HepG2 (cell line): Measurements from ENCODE around the gene NBR1. TPM values are rescaled to one million over a fixed set of nuclear protein-coding genes. Genes with fewer than 3 reads are reported as not detected.

Source experiments
- ARNT ChIP-seq: fragments of 450-650 bp; IDR thresholded peaks from 2 replicates; pipeline ENCODE4 v1.6.1; 2017
- FOXC1 ChIP-seq: sonication (generic); formaldehyde crosslinking; IDR thresholded peaks from 2 replicates; pipeline ENCODE4 v1.8.0; 2022; ENCODE audit warnings: mild to moderate bottlenecking, missing genetic modification reagents, borderline replicate concordance
- FOXJ3 ChIP-seq: sonication (generic); formaldehyde crosslinking; IDR thresholded peaks from 2 replicates; pipeline ENCODE4 v1.4.0; 2020; ENCODE audit warnings: missing genetic modification reagents, mild to moderate bottlenecking, borderline replicate concordance
- FOXK2 ChIP-seq: fragments of 450-650 bp; IDR thresholded peaks from 2 replicates; pipeline ENCODE4 v1.6.1; 2016
- IKZF4 ChIP-seq: sonication (generic); formaldehyde crosslinking; IDR thresholded peaks from 2 replicates; pipeline ENCODE4 v1.5.1; 2020; ENCODE audit warnings: borderline replicate concordance, mild to moderate bottlenecking, low read depth, missing genetic modification reagents; ENCODE audit errors: not compliant biosample characterization
- MTF1 ChIP-seq: sonication (generic); formaldehyde crosslinking; IDR thresholded peaks from 2 replicates; pipeline ENCODE4 v1.5.0; 2020; ENCODE audit warnings: missing genetic modification reagents
- NKX3-1 ChIP-seq: sonication (generic); formaldehyde crosslinking; IDR thresholded peaks from 2 replicates; pipeline ENCODE4 v1.5.0; 2020; ENCODE audit warnings: missing genetic modification reagents
- SMAD3 ChIP-seq: sonication (generic); formaldehyde crosslinking; IDR thresholded peaks from 2 replicates; pipeline ENCODE4 v1.4.0; 2020; ENCODE audit warnings: missing genetic modification reagents
- SMARCC2 ChIP-seq: fragments of 450-650 bp; IDR thresholded peaks from 2 replicates; pipeline ENCODE4 v1.6.1; 2017; ENCODE audit warnings: antibody characterized with exemption, mild to moderate bottlenecking
- SOX5 ChIP-seq: IDR thresholded peaks from 2 replicates; pipeline ENCODE4 v1.6.1; 2016; ENCODE audit warnings: borderline replicate concordance
- SP1 ChIP-seq, 2 experiments: fragments of 450-650 bp in 1 of 2; sonication (generic) in 1 of 2; formaldehyde crosslinking in 1 of 2; IDR thresholded peaks; 2 replicates each; pipeline versions ENCODE4 v1.4.0 to v1.6.1; 2016 to 2020; ENCODE audit warnings: missing genetic modification reagents in 1 of 2
- ZFP62 ChIP-seq: sonication (generic); formaldehyde crosslinking; IDR thresholded peaks from 2 replicates; pipeline ENCODE4 v1.4.0; 2020; ENCODE audit warnings: missing genetic modification reagents
- ZNF136 ChIP-seq: sonication (generic); formaldehyde crosslinking; IDR thresholded peaks from 2 replicates; pipeline ENCODE4 v1.8.1; 2022; ENCODE audit warnings: low read depth, mild to moderate bottlenecking, moderate library complexity, missing genetic modification reagents
- ZNF33A ChIP-seq: sonication (generic); formaldehyde crosslinking; IDR thresholded peaks from 2 replicates; pipeline ENCODE4 v1.5.1; 2020; ENCODE audit warnings: missing genetic modification reagents, mild to moderate bottlenecking, moderate library complexity, borderline replicate concordance
- ZNF350 ChIP-seq: sonication (generic); formaldehyde crosslinking; IDR thresholded peaks from 2 replicates; pipeline ENCODE4 v1.4.0; 2020; ENCODE audit warnings: mild to moderate bottlenecking, low read depth, missing genetic modification reagents, borderline replicate concordance
- ZNF768 ChIP-seq: sonication (generic); formaldehyde crosslinking; IDR thresholded peaks from 2 replicates; pipeline ENCODE4 v1.4.0; 2020; ENCODE audit warnings: missing genetic modification reagents
- polyA plus RNA-seq, 8 experiments: library from polyadenylated mRNA; depleted of rRNA in 3 of 8; stranded (reverse) in 7 of 8; unstranded in 1 of 8; fragments of >200 nt; fragmentation: Illumina TruSeq in 4 of 8; extraction: Trizol in 4 of 8; gene quantifications; 2 replicates each; pipeline versions ENCODE4 v1.2.1 to v1.2.3, GENCODE V29; 2011 to 2016; ENCODE audit warnings: low read depth in 4 of 8, missing spikeins in 1 of 8, mixed read lengths in 1 of 8; ENCODE audit not compliant: insufficient read depth in 1 of 8
- total RNA-seq, 5 experiments: library from RNA; depleted of rRNA; stranded (reverse); fragments of >200 nt; fragmentation: Illumina TruSeq; extraction: Trizol; gene quantifications; 2 replicates each; pipeline ENCODE4 v1.2.3, GENCODE V29; 2016; ENCODE audit warnings: low read depth in 1 of 5
- TF ChIP-seq, protein P1 (sequence below): sonication (generic); formaldehyde crosslinking; IDR thresholded peaks from 2 replicates; pipeline ENCODE4 v1.8.0; 2022; ENCODE audit warnings: missing genetic modification reagents, mild to moderate bottlenecking, borderline replicate concordance
- TF ChIP-seq, protein P2 (sequence below): sonication (generic); formaldehyde crosslinking; conservative IDR thresholded peaks from 2 replicates; pipeline ENCODE4 v1.8.1; 2023; ENCODE audit warnings: missing genetic modification reagents
- TF ChIP-seq, protein P3 (sequence below): sonication (generic); formaldehyde crosslinking; IDR thresholded peaks from 2 replicates; pipeline ENCODE4 v1.4.0; 2020; ENCODE audit warnings: mild to moderate bottlenecking, missing genetic modification reagents
- TF ChIP-seq, protein P4 (sequence below): sonication (generic); formaldehyde crosslinking; IDR thresholded peaks from 2 replicates; pipeline ENCODE4 v1.4.0; 2020; ENCODE audit warnings: low read depth, missing genetic modification reagents

Gene NBR1
- total and polyA plus RNA-seq, 2 of the 13 experiments (the other 11 are each of a cell fraction or from before 2014, with no cell fraction given) = 51.7 to 121 TPM

DNA sequence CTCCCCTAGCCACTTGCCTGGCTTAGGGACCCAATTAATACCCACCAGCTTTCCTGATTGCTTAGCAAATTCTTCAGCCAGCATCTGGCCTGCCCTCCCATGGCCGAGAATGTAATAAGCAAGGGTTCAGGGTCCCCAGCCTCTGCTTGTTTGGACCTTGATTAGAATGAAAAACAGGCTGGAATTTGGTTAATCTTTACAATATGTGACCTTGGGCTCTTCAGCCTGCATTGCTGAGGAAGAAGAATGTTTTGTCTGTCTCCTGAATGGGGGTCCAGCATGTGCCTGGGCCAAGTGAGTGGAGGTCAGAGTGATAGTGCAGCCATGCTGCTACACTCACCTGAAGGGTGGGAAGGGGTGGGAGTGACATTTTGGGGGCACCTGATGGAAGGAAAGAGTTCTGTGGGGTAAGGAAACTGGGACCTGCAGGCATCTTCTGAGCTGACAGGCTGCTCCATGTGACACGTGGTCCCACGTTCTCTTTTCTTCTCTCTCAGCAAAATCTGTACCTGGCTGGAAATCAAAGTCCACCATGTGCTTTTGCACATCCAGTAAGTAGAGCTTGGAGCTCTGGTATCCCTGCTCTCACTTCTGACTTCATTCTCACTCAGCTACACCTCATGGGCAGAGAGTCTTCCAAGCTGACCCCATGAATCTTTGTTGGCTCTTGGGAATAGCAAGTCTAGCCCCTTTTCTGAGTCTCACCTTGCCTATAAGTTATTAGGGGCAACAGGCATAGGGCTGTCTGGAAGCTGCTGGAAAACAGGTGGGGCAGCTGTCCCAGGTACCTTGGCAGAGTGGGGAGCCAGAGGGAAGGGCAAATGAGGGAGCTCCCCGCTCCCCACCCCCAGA, 46.0 kb downstream of the NBR1 start (continued):
- TF ChIP-seq FOXJ3 (CRISPR knock-in tag) (peak; percentile 75; the same call in 1 of the 2 replicates), ZFP62 (CRISPR knock-in tag) (no peak), ZNF33A (CRISPR knock-in tag) (no peak), MTF1 (CRISPR knock-in tag) (peak; percentile 75; the same call in 1 of the 2 replicates), SMARCC2 (no peak), IKZF4 (CRISPR knock-in tag) (no peak), ZNF350 (CRISPR knock-in tag) (peak; percentile 85; the same call in 1 of the 2 replicates), SOX5 (peak; percentile 86), SMAD3 (peak; percentile 97; the same call in 1 of the 2 replicates), ZNF768 (no peak; the same call in 1 of the 2 replicates), FOXK2 (0 out of 2 replicates have a peak, but pooled peaks have one; percentile 42), SP1 (IDR thresholded peaks at IDR 0.05) (no peak), SP1 (CRISPR knock-in tag; IDR thresholded peaks at IDR 0.05) (no peak), FOXC1 (CRISPR knock-in tag) (peak; percentile 84; the same call in 1 of the 2 replicates), ARNT (no peak), NKX3-1 (CRISPR knock-in tag) (no peak; the same call in none of the 2 replicates), ZNF136 (CRISPR knock-in tag) (no peak)
- TF ChIP-seq, protein P1, sequence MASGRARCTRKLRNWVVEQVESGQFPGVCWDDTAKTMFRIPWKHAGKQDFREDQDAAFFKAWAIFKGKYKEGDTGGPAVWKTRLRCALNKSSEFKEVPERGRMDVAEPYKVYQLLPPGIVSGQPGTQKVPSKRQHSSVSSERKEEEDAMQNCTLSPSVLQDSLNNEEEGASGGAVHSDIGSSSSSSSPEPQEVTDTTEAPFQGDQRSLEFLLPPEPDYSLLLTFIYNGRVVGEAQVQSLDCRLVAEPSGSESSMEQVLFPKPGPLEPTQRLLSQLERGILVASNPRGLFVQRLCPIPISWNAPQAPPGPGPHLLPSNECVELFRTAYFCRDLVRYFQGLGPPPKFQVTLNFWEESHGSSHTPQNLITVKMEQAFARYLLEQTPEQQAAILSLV = peak; percentile 76
- TF ChIP-seq, protein P2, sequence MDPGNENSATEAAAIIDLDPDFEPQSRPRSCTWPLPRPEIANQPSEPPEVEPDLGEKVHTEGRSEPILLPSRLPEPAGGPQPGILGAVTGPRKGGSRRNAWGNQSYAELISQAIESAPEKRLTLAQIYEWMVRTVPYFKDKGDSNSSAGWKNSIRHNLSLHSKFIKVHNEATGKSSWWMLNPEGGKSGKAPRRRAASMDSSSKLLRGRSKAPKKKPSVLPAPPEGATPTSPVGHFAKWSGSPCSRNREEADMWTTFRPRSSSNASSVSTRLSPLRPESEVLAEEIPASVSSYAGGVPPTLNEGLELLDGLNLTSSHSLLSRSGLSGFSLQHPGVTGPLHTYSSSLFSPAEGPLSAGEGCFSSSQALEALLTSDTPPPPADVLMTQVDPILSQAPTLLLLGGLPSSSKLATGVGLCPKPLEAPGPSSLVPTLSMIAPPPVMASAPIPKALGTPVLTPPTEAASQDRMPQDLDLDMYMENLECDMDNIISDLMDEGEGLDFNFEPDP = 0 out of 2 replicates have a peak, but pooled peaks have one; percentile 89
- TF ChIP-seq, protein P3, sequence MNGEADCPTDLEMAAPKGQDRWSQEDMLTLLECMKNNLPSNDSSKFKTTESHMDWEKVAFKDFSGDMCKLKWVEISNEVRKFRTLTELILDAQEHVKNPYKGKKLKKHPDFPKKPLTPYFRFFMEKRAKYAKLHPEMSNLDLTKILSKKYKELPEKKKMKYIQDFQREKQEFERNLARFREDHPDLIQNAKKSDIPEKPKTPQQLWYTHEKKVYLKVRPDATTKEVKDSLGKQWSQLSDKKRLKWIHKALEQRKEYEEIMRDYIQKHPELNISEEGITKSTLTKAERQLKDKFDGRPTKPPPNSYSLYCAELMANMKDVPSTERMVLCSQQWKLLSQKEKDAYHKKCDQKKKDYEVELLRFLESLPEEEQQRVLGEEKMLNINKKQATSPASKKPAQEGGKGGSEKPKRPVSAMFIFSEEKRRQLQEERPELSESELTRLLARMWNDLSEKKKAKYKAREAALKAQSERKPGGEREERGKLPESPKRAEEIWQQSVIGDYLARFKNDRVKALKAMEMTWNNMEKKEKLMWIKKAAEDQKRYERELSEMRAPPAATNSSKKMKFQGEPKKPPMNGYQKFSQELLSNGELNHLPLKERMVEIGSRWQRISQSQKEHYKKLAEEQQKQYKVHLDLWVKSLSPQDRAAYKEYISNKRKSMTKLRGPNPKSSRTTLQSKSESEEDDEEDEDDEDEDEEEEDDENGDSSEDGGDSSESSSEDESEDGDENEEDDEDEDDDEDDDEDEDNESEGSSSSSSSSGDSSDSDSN (CRISPR knock-in tag) = peak; percentile 34; the same call in 1 of the 2 replicates
- TF ChIP-seq, protein P4, sequence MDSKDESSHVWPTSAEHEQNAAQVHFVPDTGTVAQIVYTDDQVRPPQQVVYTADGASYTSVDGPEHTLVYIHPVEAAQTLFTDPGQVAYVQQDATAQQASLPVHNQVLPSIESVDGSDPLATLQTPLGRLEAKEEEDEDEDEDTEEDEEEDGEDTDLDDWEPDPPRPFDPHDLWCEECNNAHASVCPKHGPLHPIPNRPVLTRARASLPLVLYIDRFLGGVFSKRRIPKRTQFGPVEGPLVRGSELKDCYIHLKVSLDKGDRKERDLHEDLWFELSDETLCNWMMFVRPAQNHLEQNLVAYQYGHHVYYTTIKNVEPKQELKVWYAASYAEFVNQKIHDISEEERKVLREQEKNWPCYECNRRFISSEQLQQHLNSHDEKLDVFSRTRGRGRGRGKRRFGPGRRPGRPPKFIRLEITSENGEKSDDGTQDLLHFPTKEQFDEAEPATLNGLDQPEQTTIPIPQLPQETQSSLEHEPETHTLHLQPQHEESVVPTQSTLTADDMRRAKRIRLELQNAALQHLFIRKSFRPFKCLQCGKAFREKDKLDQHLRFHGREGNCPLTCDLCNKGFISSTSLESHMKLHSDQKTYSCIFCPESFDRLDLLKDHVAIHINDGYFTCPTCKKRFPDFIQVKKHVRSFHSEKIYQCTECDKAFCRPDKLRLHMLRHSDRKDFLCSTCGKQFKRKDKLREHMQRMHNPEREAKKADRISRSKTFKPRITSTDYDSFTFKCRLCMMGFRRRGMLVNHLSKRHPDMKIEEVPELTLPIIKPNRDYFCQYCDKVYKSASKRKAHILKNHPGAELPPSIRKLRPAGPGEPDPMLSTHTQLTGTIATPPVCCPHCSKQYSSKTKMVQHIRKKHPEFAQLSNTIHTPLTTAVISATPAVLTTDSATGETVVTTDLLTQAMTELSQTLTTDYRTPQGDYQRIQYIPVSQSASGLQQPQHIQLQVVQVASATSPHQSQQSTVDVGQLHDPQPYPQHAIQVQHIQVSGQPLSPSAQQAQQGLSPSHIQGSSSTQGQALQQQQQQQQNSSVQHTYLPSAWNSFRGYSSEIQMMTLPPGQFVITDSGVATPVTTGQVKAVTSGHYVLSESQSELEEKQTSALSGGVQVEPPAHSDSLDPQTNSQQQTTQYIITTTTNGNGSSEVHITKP (CRISPR knock-in tag) = peak; percentile 66; the same call in 1 of the 2 replicates
